Activated T-cell treated with anti-CD3 and anti-CD28 coated beads, Interleukin-2, amount 50 U/mL, for 4 hours (primary cell): ENCODE results near the gene C1orf174. TPM values are rescaled to one million over a fixed set of nuclear protein-coding genes. Genes with fewer than 3 reads are reported as not detected.
A peak's percentile ranks its signal among the peaks of the same experiment; 100 is the strongest.

Experiments used
- ATAC-seq, 2 donors: fragments of 200-7000 bp; cut with Tn5 transposase; one replicate each; pipeline ENCODE4 v1.10.0; 2021
- DNase-seq: peaks from one replicate; pipeline ENCODE4 v3.0.0-alpha.2; 2020
- H3K27me3 Mint-ChIP-seq: one replicate; pipeline ENCODE4 v1.8.0; 2021; ENCODE audit warnings: low read depth, mixed read lengths
- H3K36me3 Mint-ChIP-seq: one replicate; pipeline ENCODE4 v1.8.0; 2022; ENCODE audit warnings: mixed read lengths; ENCODE audit not compliant: insufficient read depth
- H3K4me1 Mint-ChIP-seq: one replicate; pipeline ENCODE4 v1.8.0; 2021; ENCODE audit warnings: low read depth, mixed read lengths
- H3K4me3 Mint-ChIP-seq: one replicate; pipeline ENCODE4 v1.8.0; 2021; ENCODE audit warnings: mild to moderate bottlenecking, moderate library complexity, mixed read lengths
- H3K9me3 Mint-ChIP-seq: one replicate; pipeline ENCODE4 v1.8.0; 2021; ENCODE audit warnings: mixed read lengths
- total RNA-seq, 3 donors: library from RNA; stranded (reverse); gene quantifications; one replicate each; pipeline ENCODE4 v1.2.1, GENCODE V29; 2021

The C1orf174 gene
- total RNA-seq, 3 donors from 2014 or later: 55.0 to 61.8 (median 60.5) TPM

- no peak for ATAC-seq
- Mint-ChIP-seq H3K9me3 (no peaks in the 10 kb centered on the region), H3K36me3 (no peaks in the 10 kb centered on the region), H3K27me3 (peaks cover 14% of the 10 kb centered on the region), H3K4me3 (no peak overlapping the region), H3K4me1 (no peaks in the 10 kb centered on the region)
- no peak for DNase-seq
Observed at GRCh38 chr1:3931007-3931912, 31.2 kb upstream of the C1orf174 start.

- Mint-ChIP-seq H3K27me3 (peaks cover 11% of the 10 kb centered on the region), H3K36me3 (no peaks in the 10 kb centered on the region), H3K4me3 (no peak overlapping the region), H3K9me3 (no peaks in the 10 kb centered on the region), H3K4me1 (no peaks in the 10 kb centered on the region)
- ATAC-seq (no peak), DNase-seq (no peak)
Observed at GRCh38 chr1:3930301-3931006, 30.4 kb upstream of the C1orf174 start.

GRCh38 chr1:3929126-3929525 lies 29.1 kb upstream of the C1orf174 start:
- no peak overlapping the region for H3K4me3 Mint-ChIP-seq

GRCh38 chr1:3928586-3928985 lies 28.5 kb upstream of the C1orf174 start:
- Mint-ChIP-seq H3K36me3 (no peaks in the 10 kb centered on the region), H3K9me3 (no peaks in the 10 kb centered on the region), H3K4me3 (no peak overlapping the region), H3K27me3 (peaks cover 4% of the 10 kb centered on the region), H3K4me1 (no peaks in the 10 kb centered on the region)
- ATAC-seq (no peak), DNase-seq (no peak)

More at GRCh38 chr1:3929126-3929525, 29.1 kb upstream of the C1orf174 start:
- H3K27me3 Mint-ChIP-seq: peaks cover 6% of the 10 kb centered on the region
- no peaks in the 10 kb centered on the region for H3K36me3 Mint-ChIP-seq
- no peak for ATAC-seq
- no peak for DNase-seq
- no peaks in the 10 kb centered on the region for H3K4me1 Mint-ChIP-seq
- H3K9me3 Mint-ChIP-seq: no peaks in the 10 kb centered on the region

GRCh38 chr1:3926956-3927355 lies 26.9 kb upstream of the C1orf174 start:
- Mint-ChIP-seq H3K27me3 (peaks cover 2% of the 10 kb centered on the region), H3K4me1 (peaks cover 1% of the 10 kb centered on the region), H3K36me3 (no peaks in the 10 kb centered on the region), H3K9me3 (no peaks in the 10 kb centered on the region), H3K4me3 (no peak overlapping the region)
- DNase-seq (no peak), ATAC-seq (no peak)

GRCh38 chr1:3925762-3926161 lies 25.7 kb upstream of the C1orf174 start:
- no peak for ATAC-seq
- Mint-ChIP-seq H3K4me1 (peaks cover 1% of the 10 kb centered on the region), H3K9me3 (no peaks in the 10 kb centered on the region), H3K27me3 (peaks cover 2% of the 10 kb centered on the region), H3K36me3 (no peaks in the 10 kb centered on the region), H3K4me3 (no peak overlapping the region)
- DNase-seq: no peak

- Mint-ChIP-seq H3K4me1 (peaks cover 1% of the 10 kb centered on the region), H3K27me3 (peaks cover 2% of the 10 kb centered on the region), H3K36me3 (no peaks in the 10 kb centered on the region), H3K9me3 (no peaks in the 10 kb centered on the region), H3K4me3 (no peak overlapping the region)
- no peak for ATAC-seq
- no peak for DNase-seq
Observed at GRCh38 chr1:3925256-3925655, 25.2 kb upstream of the C1orf174 start.

GRCh38 chr1:3924825-3925220 lies 24.8 kb upstream of the C1orf174 start:
- DNase-seq (no peak), ATAC-seq (no peak)
- Mint-ChIP-seq H3K36me3 (no peaks in the 10 kb centered on the region), H3K9me3 (no peaks in the 10 kb centered on the region), H3K4me3 (no peak overlapping the region), H3K27me3 (peaks cover 2% of the 10 kb centered on the region), H3K4me1 (peaks cover 1% of the 10 kb centered on the region)

- H3K4me3 Mint-ChIP-seq: no peak overlapping the region
- peaks cover 2% of the 10 kb centered on the region for H3K27me3 Mint-ChIP-seq
- no peaks in the 10 kb centered on the region for H3K9me3 Mint-ChIP-seq
- peaks cover 1% of the 10 kb centered on the region for H3K4me1 Mint-ChIP-seq
- no peak for ATAC-seq
- no peak for DNase-seq
- H3K36me3 Mint-ChIP-seq: no peaks in the 10 kb centered on the region
Observed at GRCh38 chr1:3924186-3924824, 24.2 kb upstream of the C1orf174 start.

GRCh38 chr1:3923378-3924185 lies 23.5 kb upstream of the C1orf174 start:
- ATAC-seq (no peak), DNase-seq (no peak)
- H3K36me3 Mint-ChIP-seq: no peaks in the 10 kb centered on the region
- no peaks in the 10 kb centered on the region for H3K9me3 Mint-ChIP-seq
- H3K4me1 Mint-ChIP-seq: peaks cover 1% of the 10 kb centered on the region
- no peak overlapping the region for H3K4me3 Mint-ChIP-seq
- H3K27me3 Mint-ChIP-seq: peaks cover 2% of the 10 kb centered on the region

GRCh38 chr1:3922851-3923250 lies 22.8 kb upstream of the C1orf174 start:
- H3K4me3 Mint-ChIP-seq: no peak overlapping the region
- no peak for DNase-seq
- peak in 1 of 2 donors; percentile 12 for ATAC-seq
- H3K36me3 Mint-ChIP-seq: no peaks in the 10 kb centered on the region
- no peaks in the 10 kb centered on the region for H3K9me3 Mint-ChIP-seq
- peaks cover 1% of the 10 kb centered on the region for H3K4me1 Mint-ChIP-seq
- peaks cover 5% of the 10 kb centered on the region for H3K27me3 Mint-ChIP-seq

- H3K27me3 Mint-ChIP-seq: peaks cover 5% of the 10 kb centered on the region
- ATAC-seq (peak; percentile 65 to 67), DNase-seq (no peak)
- no peak overlapping the region for H3K4me3 Mint-ChIP-seq
- H3K36me3 Mint-ChIP-seq: no peaks in the 10 kb centered on the region
- H3K9me3 Mint-ChIP-seq: no peaks in the 10 kb centered on the region
- peaks cover 1% of the 10 kb centered on the region for H3K4me1 Mint-ChIP-seq
Observed at GRCh38 chr1:3922201-3922725, 22.2 kb upstream of the C1orf174 start.

GRCh38 chr1:3921765-3922164 lies 21.7 kb upstream of the C1orf174 start:
- Mint-ChIP-seq H3K9me3 (no peaks in the 10 kb centered on the region), H3K4me3 (no peak overlapping the region), H3K27me3 (peaks cover 5% of the 10 kb centered on the region), H3K36me3 (no peaks in the 10 kb centered on the region), H3K4me1 (peaks cover 1% of the 10 kb centered on the region)
- ATAC-seq (no peak), DNase-seq (no peak)

- no peak for DNase-seq
- Mint-ChIP-seq H3K4me3 (no peak overlapping the region), H3K36me3 (no peaks in the 10 kb centered on the region), H3K4me1 (peaks cover 1% of the 10 kb centered on the region), H3K9me3 (no peaks in the 10 kb centered on the region), H3K27me3 (peaks cover 7% of the 10 kb centered on the region)
- ATAC-seq: no peak
Observed at GRCh38 chr1:3919706-3920105, 19.6 kb upstream of the C1orf174 start.
